Activated effector memory CD4-positive, alpha-beta T cell treated with anti-CD3 and anti-CD28 coated beads, Interleukin-2, amount 50 U/mL, for 16 hours (primary cell): ENCODE data around the gene ALKBH5.

Source experiments
- DNase-seq: peaks from one replicate; pipeline ENCODE4 v3.0.0-alpha.2; 2020

The ALKBH5 gene

DNA sequence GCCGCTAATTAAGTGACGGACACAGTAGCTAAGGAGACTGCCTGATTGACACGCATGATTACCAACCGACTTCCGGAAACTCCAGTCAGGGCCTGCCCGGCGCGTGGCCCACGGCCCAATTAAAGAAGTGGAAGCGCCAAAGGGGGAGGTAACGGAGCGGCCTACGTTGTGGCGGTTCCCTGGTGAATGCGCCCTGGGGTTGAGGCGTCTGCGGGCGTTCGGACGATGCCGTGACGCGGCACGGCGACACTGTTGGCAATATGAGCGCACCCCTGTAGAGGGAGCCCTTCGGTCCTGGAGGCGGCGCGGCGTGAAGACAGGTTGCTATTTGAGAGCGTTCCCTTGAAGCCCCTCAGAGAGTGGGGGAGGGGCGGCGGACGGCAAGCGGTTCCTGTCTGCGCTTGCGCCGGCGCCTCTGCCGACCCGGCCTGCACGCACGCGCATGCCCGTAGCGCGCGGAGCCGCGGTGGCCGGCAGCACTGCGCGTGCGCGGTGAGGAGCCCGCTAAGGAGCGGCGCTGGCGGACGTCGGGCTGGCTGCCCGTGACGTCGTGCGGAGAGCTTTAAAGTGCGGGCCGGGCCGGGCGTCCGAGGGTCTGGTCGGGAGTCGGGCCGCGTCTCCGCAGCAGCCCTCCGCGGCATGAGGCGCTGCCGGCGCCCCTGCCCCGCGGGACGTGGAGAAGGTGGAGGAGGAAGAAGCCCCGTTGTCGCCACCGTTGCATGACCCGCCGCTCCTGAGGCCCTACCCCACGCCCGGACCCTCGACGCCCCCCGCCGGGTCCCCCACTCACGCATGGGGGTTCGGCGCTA is at the start of gene ALKBH5:
TSS of gene ALKBH5 (plus strand) at position 495 of the 809 bp plus-strand sequence. CDS start 416 bp downstream, outside the sequence.
- peak; percentile 98 for DNase-seq

DNA sequence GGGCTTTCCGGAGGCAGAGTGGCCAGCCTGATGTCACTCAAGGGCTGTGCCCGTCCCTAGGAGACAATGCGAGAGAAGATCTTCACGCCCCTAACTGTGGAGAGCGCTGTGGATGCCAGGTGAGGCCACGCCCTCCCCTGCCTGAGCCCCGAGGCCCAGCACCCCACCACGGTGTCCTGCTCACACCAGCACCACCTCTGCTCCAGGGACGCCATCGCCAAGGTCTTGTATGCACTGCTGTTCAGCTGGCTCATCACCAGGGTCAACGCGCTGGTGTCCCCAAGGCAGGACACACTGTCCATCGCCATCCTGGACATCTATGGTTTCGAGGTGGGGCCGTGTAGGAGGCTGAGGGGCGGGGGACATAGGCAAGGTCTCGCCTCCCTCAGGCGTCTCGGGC is 47.3 kb upstream of the ALKBH5 start:
- no peak for DNase-seq

DNA sequence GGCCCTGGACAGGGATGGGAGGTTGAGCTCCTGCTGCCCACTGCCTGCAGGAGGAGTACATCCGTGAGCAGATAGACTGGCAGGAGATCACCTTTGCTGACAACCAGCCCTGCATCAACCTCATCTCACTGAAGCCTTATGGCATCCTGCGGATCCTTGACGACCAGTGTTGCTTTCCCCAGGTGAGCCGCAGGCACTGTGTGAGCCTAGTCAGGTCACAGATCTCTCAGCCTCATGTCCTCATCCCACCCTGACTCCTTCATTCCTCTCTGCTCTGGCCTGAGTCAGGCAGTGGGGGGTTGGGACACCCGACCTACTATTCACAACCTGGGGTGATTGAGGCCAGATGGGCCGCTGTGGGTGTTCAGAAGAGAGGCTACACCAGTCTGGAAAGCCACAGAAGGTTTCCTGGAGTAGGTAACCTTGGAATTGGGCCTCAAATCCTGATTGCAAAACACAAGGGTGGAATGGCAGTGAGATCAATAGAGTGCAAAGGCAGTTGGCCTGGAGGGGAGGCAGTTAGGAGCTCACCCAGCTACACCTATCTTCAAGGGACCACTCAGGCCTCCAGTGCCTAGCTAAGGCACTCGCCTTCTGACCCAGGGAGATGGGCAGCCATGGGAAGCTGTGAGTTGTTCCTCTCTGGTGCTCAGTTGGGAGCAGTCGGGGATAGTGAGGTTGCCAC is 45.4 kb upstream of the ALKBH5 start:
- no peak for DNase-seq

DNA sequence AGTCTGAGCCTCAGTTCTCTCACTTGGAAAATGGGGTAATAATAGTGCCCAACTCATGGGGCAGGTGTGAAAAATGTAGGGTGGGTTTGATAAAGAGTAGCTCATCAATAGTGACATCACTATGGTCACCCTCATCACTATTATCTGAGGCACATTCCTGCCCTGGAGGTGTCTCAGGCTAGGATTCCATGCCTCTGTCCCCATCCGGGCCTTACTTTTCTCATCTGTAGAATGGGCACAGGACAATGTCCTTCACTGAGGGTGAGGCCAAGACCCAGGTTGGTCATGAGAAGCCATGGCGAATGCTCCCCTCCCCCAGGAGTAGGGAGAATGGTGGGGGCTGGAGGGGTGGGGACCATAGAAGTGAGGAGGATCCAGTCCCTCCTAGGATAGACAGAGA is 44.5 kb upstream of the ALKBH5 start:
- DNase-seq = no peak

DNA sequence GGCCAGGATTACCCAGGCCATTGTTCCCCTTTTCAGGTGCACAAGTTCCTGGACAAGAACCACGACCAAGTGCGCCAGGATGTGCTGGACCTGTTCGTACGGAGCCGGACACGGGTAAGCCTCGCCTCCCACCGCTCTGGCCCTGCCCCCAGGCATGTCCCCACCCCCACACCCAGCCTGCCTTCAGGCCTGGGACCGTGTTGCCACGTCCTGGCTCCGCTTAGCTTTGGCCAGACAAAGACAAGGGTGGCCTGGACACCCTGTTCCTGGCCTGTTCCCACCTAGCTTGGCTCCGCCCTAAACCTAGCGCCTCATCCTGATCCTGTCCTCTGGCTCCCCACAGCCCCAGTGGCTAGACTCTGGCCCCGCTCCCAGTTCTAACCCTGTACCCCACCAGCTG is 44.1 kb upstream of the ALKBH5 start:
- DNase-seq = no peak

DNA sequence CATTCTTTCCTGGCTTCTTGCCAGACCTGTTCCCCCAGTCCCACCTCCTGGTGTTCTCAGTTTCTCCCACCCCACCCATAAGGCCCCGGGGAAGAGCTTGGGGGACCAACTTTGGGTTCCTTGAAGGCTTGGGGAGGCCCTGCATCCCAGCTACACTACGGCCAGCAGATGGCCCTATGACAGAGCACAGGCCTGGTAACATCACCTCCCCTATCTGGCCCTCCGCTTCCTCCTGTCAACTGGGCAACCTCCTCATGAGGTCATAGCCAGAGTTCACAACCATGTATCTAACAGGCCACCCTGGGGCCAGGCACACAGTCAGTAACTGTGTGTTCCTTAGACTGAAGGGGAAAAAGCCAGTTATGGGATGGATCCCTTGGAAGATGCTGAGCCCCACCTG is 43.7 kb upstream of the ALKBH5 start:
- no peak for DNase-seq

DNA sequence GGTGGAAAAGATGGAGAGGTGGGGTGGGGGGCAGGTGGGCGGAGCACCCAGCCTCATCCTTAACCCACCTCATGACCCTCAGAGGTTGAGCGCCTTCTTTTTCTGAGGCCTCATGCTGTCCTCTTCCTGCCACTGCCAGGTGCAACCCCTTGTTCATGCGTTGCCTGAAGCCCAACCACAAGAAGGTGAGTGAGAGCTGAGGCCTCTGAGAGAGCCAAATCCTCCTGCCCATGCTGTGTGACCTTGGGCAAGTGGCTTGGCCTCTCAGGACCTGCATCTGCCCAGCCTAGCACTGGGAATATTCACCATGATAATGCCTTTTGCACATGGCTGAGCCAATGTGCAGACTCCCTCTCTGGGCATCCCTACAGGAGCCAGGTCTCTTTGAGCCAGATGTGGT is 43.0 kb upstream of the ALKBH5 start:
- DNase-seq = no peak

DNA sequence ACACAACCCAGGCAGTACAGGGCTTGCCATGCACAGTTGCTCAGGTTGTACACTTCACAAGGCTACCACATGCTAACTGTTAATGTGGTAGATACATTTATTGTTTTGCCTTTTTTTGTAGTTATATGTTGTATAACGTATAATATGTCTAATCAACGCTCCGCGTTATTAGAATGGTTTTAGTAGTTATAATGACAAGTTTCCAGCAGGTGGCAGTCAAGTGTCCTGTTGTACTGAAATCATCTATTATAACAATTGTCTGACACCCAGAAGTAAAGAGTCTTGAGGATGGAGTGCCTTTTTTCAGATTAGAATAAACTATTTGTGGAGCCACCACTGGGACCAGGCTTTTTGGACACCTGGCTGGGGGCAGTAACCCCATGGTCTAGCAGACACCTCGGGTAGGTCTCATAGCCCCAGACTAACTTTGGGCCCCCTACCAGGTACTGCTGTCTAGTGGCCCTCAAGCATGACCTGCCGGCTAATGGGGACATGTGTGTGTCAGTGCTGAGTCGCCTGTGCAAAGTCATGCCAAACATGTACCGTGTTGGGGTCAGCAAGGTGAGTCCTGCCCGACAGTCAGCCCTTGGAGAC is 42.3 kb upstream of the ALKBH5 start:
- no peak for DNase-seq

DNA sequence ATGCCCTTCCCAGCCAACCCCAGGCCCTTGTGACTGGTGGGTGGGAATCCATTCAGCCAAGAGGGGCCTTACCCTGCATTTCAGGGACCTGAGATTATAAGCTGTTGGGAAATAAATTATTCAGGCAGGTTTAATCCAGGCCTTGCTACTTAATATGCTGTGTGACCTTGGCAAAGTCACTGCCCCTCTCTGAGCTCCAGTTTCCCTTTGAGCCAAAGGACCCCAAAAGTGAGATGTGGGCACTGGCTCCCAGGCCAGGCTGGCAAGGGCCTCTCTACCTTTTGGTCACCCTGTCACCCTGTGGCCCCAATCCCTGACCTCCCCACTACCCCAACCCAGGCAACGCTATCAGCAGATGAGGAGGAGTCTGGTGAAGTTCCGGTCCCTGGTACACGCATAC is 41.2 kb upstream of the ALKBH5 start:
- DNase-seq = no peak

DNA sequence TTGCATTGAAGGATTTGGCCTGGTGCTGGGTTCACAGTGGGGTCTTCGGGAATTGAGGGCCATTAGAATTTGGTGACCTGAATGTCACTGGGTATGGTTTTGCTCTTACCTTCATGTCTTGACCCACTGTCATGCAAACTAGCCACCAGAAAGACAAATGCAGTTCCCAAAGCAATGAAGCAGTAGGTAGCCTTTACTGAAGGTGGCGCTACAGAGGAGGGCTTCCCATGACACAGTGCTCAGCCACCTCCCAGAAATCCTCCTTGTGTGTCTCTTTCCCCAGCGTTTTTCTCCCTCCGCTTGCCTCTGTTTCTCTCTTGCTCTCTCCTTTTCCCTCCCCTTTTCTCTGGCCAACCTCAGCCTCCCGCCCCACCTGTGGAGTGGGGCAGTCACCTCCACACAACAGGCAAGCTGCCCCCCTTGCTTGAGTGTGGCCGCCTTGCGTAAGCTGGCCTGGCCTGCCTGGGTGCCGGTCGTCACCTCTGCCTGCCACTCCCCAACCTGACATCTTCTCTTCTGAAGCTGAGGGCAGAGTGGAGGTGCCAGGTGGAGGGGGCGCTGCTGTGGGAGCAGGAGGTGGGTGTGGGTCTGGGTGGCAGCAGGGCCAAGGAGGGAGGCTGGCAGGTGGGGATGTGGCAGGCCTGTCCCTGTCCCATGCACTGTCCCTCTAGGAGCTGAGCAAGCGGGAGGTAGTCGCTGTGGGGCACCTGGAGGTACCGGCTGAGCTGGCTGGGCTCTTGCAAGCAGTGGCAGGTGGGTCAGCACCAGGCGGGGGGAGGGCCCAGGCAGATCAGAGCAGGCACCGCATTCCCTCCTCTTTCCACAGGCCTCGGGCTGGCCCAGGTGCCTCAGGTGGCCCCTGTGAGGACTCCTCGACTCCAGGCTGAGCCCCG is 40.3 kb upstream of the ALKBH5 start:
- DNase-seq = no peak

DNA sequence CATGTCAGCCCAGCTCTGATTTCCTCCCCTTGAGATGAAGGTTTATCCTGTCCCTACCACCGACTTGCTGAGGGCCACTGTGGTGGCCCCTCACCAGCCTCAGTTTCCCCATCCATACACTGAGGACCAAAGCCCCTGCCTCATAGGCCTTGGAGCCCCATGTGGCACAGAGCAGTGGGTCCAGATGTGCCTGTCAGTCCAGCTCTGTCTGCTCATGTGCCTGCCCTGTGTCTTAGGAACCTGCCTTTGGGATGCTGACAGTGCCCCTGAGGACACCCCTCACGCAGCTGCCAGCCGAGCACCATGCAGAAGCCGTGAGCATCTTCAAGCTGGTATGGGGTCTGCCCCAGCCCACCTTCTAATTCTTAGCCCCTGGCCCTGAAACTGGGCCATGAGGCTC is 39.4 kb upstream of the ALKBH5 start:
- DNase-seq = no peak

DNA sequence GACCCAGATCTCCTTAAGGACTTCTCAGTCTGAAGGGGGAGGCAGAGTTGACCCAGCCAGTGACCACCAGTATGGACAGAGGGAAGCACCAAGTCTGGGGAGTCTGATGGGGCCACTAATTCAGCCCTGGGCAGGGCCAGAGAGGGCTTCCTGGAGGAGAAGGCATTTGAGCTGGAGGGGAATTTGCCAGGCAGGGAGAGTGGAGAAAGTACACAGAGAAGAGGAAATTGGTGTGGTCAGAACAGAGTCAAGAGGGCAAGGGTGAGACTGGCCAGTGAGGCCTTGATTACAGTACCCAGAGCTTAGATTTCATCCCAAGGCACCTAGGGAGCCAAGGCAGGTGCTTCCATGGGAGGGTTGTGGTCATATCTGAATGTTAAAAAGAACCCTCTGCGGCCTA is 38.8 kb upstream of the ALKBH5 start:
- no peak for DNase-seq

DNA sequence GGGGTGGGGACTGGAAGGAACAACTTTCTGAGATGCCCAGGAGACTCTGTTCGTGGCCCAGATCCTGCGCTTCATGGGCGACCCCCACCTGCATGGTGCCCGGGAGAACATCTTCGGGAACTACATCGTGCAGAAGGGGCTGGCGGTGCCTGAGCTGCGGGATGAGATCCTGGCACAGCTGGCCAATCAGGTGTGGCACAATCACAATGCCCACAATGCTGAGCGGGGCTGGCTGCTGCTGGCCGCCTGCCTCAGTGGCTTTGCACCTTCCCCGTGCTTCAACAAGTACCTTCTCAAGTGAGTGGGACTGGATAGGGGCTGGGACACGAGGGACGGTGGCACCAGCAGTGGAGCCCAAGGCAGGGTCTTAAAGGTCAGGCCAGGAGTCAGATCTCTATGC is 37.8 kb upstream of the ALKBH5 start:
- no peak for DNase-seq

DNA sequence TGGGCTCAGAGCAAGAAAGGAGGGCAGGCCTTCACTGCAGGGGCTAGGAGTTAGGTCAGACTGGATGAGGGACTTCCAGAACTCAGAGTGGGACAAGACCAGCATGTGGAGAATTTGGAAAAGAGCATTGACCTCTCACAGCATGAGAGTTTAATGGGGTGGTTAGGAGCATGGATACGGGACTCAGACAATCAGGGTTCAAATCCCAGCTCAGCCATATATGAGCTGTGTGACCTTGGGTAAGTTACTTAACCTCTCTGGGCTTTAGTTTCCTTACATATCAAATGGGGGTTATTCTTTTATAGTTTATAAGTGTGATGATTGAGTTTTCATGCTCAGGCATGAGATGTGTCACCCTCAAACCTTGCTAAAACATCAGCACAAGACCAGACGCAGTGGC is 37.4 kb upstream of the ALKBH5 start:
- no peak for DNase-seq

DNA sequence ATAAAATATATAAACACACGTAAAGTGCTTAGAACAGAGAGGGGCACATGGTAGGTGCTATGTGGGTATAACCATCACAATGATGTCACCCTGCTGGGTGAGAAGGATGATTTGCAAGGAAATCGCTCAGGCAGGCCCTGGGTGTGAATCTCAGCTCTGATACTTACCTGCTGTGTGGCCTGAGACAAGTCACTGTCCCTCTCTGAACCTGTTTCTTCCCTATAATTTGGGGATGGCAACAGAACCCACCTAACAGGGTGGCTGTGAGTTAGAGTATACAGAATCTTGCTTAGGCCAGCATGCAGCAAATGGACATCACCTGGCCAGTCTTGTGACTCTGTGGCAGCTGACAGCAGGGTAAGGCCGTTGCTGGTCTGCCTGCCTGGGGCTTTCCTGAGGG is 36.6 kb upstream of the ALKBH5 start:
- no peak for DNase-seq

DNA sequence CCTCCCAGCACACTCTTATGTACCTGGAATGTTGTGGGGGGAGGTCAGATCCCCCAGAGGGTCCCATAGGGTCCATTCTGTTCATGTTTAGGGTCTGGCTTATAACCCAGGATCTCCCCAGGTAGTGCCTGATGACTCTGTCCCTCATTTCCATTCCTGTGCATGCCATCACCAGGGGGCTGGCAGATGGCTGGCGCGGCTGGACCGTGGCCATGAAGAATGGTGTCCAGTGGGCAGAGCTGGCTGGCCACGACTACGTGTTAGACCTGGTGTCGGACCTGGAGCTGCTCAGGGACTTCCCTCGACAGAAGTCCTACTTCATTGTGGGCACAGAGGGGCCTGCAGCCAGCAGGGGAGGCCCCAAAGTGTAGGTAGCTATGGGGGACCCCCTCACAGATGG is 35.0 kb upstream of the ALKBH5 start:
- no peak for DNase-seq

DNA sequence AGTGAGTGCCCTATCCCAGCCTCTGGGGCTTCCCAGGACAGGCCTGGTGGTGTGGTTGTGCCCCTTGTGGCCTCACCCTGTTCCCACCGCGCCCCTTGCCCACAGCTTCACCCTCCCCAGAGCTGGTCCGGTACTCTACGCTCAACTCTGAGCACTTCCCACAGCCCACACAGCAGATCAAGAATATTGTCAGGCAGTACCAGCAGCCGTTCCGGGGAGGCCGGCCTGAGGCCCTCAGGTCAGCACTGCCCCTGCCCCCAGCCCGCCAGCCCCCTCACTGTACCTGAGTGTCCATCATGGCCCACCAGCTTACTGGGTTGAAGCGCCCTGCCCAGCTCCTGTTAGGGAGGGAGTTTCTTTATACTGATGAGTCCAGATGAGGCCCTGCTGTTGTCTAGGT is 32.3 kb upstream of the ALKBH5 start:
- DNase-seq = no peak

DNA sequence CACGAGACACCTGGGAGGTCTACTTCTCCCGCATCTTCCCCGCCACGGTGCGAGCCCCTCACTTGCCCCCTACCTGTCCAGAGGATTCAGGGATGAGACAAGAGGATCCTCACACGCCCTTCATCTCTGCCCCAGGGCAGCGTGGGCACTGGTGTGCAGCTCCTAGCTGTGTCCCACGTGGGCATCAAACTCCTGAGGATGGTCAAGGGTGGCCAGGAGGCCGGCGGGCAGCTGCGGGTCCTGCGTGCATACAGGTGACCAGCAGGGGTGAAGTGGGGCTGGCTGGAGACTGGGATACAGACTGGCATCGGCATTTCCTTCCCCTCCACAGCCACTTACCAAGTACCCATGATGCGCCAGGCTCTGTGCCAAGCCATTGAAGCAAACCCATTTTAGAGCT is 28.4 kb upstream of the ALKBH5 start:
- DNase-seq = no peak

DNA sequence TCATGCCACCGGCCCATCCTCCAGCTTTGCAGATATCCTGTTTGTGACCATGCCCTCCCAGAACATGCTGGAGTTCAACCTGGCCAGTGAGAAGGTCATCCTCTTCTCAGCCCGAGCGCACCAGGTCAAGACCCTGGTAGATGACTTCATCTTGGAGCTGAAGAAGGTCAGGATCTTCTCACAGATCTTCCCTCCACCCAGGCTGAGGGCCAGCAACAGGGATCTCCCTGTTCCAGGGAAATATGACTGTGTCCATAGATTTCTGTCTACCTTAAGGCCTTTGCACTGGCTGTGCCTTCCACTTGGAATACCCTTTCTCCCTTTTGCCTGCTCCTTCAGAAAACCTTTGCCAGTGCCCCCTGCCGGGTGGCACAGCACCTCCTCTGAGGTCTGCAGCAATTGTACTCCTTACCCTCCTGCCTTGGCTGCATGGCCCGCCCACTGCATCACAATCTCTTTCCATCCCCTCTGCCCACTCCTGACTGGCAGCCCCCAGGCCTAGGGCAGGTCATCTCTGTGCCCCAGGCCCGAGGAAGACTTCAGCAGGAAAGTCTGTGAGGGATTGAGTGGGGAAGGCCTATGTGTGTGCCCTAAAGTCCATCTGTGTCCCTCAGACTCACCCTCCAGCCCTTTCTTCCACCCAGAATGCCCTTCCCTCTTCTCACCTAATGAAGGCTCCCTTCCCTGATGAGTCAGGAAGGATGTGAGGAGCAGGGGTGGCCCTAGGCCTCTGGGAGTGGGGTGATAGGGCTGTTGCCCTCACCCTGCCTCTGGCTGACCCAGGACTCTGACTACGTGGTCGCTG is 27.3 kb upstream of the ALKBH5 start:
- DNase-seq = no peak

DNA sequence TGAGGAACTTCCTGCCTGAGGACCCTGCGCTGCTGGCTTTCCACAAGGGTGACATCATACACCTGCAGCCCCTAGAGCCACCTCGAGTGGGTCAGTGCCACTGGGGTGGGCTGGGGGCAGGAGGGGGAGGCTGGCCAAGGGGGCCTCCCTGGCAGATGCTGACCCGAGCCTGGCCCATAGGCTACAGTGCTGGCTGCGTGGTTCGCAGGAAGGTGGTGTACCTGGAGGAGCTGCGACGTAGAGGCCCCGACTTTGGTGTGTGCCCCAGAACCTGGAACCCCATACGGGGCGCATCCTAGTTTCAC is 26.7 kb upstream of the ALKBH5 start:
- DNase-seq = no peak

DNA sequence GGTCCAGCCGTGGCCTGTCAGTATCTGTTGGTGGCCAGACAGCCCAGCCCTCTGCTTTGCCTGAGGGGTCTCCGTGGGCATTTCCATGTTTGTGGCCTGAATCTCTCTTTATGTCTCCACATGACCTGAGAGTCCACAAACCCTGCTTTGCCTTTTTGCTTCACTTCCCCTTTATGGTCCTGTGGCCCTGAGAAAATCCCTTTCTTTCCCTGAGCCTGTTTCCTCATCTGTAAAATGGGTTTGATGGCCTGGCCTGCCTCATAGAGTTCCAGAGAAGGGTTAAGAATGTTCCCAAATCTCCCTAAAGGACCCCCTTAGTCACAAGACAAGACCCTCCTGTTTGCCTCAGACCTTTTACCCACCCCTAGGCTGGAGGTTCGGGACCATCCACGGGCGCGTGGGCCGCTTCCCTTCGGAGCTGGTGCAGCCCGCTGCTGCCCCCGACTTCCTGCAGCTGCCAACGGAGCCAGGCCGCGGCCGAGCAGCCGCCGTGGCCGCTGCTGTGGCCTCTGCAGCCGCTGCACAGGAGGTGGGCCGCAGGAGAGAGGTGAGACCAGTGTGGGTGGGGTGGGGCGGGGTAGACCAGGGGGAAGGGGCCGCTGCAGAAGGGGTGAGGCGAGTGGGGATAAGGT is 26.2 kb upstream of the ALKBH5 start:
- DNase-seq = no peak

DNA sequence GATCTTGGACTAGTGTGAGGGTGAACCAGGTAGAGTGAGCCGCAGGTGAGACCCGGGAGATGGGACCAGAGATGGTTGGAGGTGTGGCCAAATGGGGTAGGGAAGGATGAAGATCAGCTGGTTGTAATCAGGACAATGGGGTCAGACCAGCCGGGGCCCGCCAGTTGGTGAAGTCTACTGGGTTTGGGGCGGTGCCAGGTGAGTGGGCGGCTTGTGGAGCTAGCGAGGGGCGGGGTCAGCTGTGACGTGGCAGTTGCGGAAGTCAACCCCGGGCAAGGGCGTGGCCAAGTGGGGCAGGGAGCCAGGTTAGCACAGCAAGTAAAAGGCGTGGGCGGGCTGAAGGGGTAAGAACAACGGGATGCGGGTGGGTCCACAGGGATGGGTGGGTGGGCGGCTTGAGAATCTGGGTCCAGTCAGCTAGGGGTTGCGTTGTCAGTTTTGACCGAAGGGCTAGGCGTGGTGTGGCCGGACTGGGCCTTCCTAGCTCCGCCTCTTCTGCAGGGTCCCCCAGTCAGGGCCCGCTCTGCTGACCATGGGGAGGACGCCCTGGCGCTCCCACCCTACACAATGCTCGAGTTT is 25.5 kb upstream of the ALKBH5 start:
- DNase-seq = peak; percentile 96
